ENCODE measurements around the gene CPT1C. TPM values are rescaled to one million over a fixed set of nuclear protein-coding genes. Genes with fewer than 3 reads are reported as not detected.

The CPT1C gene
- total and polyA plus RNA-seq, 2 of the 8 experiments (the other 6 are each of a cell fraction or from before 2014, with no cell fraction given): 79.6 to 91.8 TPM

- Histone ChIP-seq H3K79me2 (ENCODE audit: control insufficient read depth in 1 of 2, insufficient read depth in 2 of 2, low read length in 2 of 2) (peaks cover 10 to 32% of the 10 kb centered on the region in 2 experiments), H3K23me2 (ENCODE audit: low read depth, low read length) (peaks cover 2% of the 10 kb centered on the region; the same call in 1 of the 2 replicates), H2BK12ac (ENCODE audit: low read depth, low read length) (no peak overlapping the region), H4K91ac (replicated peaks; ENCODE audit: insufficient read length, low read length) (no peak overlapping the region), H3K27me3 (replicated peaks in 1 of 4; ENCODE audit: control insufficient read depth in 3 of 4, extremely low read depth in 1 of 4, insufficient read depth in 3 of 4, low read length in 3 of 4) (no peaks in the 10 kb centered on the region), H3K36me3 (ENCODE audit: control insufficient read depth in 2 of 4, insufficient read depth in 4 of 4, low read length in 3 of 4) (peaks cover 6 to 25% (median 16%) of the 10 kb centered on the region in 4 experiments; a peak in 6 of 8 replicates), H3K56ac (replicated peaks; ENCODE audit: insufficient read length, low read depth, low read length) (no peak overlapping the region), H3K9me3 (ENCODE audit: insufficient read depth in 2 of 2, low read depth in 1 of 2, low read length in 1 of 2) (no peaks in the 10 kb centered on the region), H3K18ac (ENCODE audit: extremely low read depth, low read length) (no peak overlapping the region), H3K4me2 (ENCODE audit: insufficient read depth in 1 of 2, low read depth in 2 of 2, low read length in 2 of 2) (no peak overlapping the region), H4K8ac (ENCODE audit: extremely low read depth, insufficient read depth, low read length) (peak overlapping the region; percentile 64; the same call in 1 of the 2 replicates), H3K4ac (replicated peaks; ENCODE audit: insufficient read length, low read depth, low read length) (no peak overlapping the region), H2BK15ac (ENCODE audit: low read length) (no peak overlapping the region), H3K9ac (replicated peaks in 1 of 4; ENCODE audit: extremely low read depth in 1 of 4, low read depth in 3 of 4, low read length in 3 of 4) (no peak overlapping the region), H2AFZ (ENCODE audit: low read length) (no peak overlapping the region), H3K23ac (ENCODE audit: insufficient read length) (no peak overlapping the region), H3K14ac (ENCODE audit: insufficient read length) (no peak overlapping the region), H3K4me1 (replicated peaks in 1 of 4; ENCODE audit: control insufficient read depth in 3 of 4, insufficient read depth in 4 of 4, low read length in 3 of 4) (peaks cover 2 to 9% (median 5%) of the 10 kb centered on the region in 4 experiments; a peak in 6 of 7 replicates), H3K4me3 (ENCODE audit: extremely low read depth in 1 of 4, insufficient read depth in 2 of 4, low read depth in 3 of 4, low read length in 4 of 4) (no peak overlapping the region), H3K27ac (ENCODE audit: low read depth, low read length) (no peak overlapping the region), H2BK5ac (ENCODE audit: low read depth, low read length) (peak overlapping the region; percentile 52; the same call in 1 of the 2 replicates), H2BK20ac (ENCODE audit: low read length) (no peak overlapping the region), H2AK5ac (ENCODE audit: low read depth, low read length) (no peak overlapping the region), H2BK120ac (replicated peaks; ENCODE audit: low read depth, low read length) (no peak overlapping the region), H3K79me1 (ENCODE audit: low read depth, low read length) (peaks cover 22% of the 10 kb centered on the region), H4K20me1 (replicated peaks in 1 of 2; ENCODE audit: control insufficient read depth in 1 of 2, insufficient read depth in 2 of 2, low read length in 2 of 2) (peaks cover 7 to 21% of the 10 kb centered on the region in 2 experiments), H4K5ac (ENCODE audit: insufficient read length, low read depth, low read length) (no peak overlapping the region)
- 96% methylated on average over 10 of the region's 11 CpGs; no CpG with 5 or more reads in 1 of the 2 experiments for WGBS, 2 experiments (ENCODE audit: extremely low coverage in 1 of 2, insufficient coverage in 1 of 2, insufficient read length in 1 of 2, insufficient replicate concordance in 2 of 2, low coverage in 1 of 2, low lambda C conversion rate in 2 of 2, missing lambda C conversion rate in 1 of 2)
- FAIRE-seq (no peak), DNase-seq (ENCODE audit: low read depth in 1 of 2, low spot score in 2 of 2) (no peak)
- no peak for TF ChIP-seq BCL11A (IDR thresholded peaks at IDR 0.05; ENCODE audit: low read depth in 2 of 2, low read length in 2 of 2)
- no peak for TF ChIP-seq FOSL1 (IDR thresholded peaks at IDR 0.05; ENCODE audit: insufficient read depth, low read depth, low read length)
- TF ChIP-seq CBX5 (IDR thresholded peaks at IDR 0.05; ENCODE audit: low read depth, low read length): no peak
- CTCF ChIA-PET (ENCODE audit: partially characterized antibody): interaction anchor here (0.5 to 1.7 kb wide), 2 partner anchors 27 to 166 kb away, joined by 3 to 8 read pairs; no protein-coding TSS in a partner anchor
- POLR2A ChIA-PET (ENCODE audit: partially characterized antibody): interaction anchor here (1.1 to 50.7 kb wide), 10 partner anchors 10 to 150 kb away, joined by 4 to 840 read pairs (median 8); partner anchors contain the start of genes ADM5, BCL2L12, CPT1C and IRF3
Observed at GRCh38 chr19:49645592-49645991, 45.3 kb upstream of the CPT1C start.

Measured in H1 (cell line).